HG02759 (cell line): ENCODE results near the gene LSM4.

Experiments
- ATAC-seq: cut with Tn5 transposase; IDR thresholded peaks from one replicate; pipeline ENCODE4 v1.9.1; 2021; ENCODE audit warnings: mild to moderate bottlenecking, moderate library complexity; ENCODE audit not compliant: unreplicated experiment

LSM4 gene

DNA sequence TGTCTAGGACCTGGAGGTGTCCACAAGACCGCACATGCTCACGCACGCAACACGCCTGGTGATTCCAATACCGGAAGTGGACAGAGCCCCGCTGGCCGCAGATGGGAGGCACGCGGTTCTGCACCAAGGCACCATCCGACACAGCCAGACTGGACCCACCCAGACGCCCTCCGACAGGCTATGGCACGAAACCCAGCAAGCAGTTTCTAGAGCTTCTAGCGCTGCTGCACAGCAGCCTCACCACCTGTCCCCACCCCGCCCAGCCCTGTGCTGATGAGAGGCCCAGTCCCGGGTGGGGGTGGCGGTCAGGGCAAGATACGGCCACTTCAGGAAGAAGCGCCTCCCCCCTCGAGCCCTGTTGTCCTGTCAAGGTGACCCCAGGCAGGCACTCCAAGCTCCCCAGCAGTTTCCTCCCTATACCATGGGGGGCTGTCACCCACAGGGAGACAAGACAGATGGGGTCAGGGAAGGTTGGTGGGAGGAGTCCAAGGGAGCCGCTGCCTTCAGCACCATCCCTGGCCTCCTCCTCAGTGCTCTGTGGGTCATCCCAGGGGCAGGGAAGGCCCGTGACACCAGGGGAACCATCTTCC is 11.3 kb downstream of the LSM4 start:
- ATAC-seq: no peak

- no peak for ATAC-seq
Observed at GRCh38 chr19:18310966-18311365, 11.9 kb downstream of the LSM4 start.

DNA sequence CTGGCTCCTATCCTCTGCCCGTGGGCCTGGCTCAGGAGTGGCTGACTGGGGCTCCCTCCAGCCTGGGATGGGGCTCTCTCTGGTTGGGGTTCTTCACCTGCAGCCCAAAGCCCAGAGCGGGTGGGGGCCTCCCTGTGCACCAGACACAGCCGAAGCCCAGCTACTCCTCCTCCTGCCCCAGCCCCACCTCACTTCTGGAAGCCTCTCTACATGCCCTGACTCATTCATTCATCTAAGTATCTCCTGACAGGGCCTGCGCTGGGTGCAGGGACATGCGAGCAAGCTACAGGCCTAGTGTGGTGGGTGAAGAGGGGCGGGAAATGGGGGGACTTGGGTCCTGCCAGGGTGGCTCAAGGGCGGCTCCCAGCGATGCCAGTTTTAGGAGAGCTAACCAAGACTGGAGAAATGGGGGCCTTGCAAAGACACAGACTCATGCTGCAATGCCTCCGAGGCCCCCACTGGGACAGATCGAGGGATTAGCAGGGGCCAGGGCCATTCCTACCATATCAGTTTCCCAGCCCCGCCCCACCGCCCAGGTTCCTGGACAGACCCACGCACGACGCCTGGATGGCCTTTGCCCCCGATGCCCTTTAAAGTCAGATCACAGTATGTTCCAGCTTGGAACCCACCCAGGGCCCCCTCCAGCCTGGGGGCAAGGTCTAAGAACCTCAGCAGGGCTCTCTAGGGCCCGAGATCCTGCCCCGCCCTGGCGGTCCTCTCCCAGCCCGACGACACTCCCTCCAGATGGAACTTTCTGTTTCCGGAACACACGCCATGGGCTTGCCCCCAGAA is 12.6 kb downstream of the LSM4 start:
- ATAC-seq: no peak

GRCh38 chr19:18309525-18310064 is 13.3 kb downstream of the LSM4 start:
- no peak for ATAC-seq

DNA sequence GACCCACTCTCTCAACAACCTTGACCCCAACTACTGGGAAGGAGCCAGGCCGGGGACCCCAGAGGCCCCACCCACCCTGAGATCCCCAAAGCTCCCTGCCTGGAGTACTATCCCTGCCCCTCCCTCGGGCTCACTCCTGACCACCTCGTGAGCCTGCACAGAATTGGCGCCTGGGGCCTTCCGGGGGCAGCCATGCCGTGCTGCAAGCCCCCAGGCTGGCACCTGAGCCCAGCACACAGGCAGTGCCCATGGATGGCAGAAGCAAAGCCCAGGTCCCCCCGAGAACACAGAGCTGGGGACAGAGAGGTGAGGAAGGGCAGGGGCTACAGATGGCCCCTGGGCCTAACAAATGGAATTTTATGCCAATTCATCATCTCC is 13.9 kb downstream of the LSM4 start:
- ATAC-seq: no peak

GRCh38 chr19:18308051-18308947 is 14.6 kb downstream of the LSM4 start:
- ATAC-seq: no peak

GRCh38 chr19:18307271-18307681 is 15.6 kb downstream of the LSM4 start:
- no peak for ATAC-seq

DNA sequence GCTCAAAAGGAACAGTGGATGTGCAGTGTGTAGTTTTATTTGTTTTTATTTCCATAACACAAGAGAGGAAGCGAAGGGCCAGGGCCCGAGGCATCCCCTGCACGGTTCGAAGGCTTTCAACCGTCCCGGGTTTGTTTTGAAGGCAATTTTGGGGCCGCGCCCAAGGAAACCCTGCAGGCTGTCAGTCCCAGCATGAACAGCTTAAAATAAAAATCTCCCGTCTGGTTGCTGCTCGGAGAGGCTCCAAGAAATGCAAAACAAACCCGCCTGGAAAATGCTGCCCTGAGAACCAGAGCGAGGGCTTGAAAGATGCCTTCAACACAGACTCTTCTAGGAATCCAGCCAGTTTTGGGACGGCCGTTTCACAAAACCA is 16.0 kb downstream of the LSM4 start:
- no peak for ATAC-seq

DNA sequence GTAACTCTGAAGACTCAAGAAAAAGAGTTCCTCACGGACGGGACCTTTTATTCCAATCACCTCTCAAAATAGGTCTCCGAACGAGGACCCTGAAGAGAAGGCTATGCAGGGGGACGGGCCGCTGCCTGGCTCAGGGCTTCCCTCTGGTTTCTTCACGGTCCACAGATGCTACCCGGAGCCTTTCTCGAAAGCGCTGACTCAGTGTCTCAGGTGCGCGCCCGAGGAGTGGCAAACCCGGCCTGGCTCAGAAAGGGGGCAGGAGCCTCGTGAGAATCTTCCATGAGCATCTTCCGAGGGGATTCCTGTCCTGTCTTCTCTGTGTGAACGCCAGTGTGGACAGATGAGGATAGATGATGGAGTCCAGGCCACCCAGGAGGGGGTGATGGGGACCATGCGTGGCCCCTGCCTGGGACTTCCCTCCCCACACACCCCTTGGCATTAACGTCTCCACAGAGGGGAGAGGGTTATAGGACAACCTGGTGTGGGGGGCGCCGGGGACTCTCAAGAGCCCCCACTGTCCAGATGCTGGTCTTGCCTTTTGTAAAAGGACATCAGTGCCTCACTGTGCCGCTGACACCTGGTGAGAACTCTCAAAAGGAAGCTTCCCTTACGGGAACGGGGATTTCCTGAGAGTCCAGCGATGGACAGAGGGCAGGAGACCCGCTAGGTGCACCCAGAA is 16.5 kb downstream of the LSM4 start:
- no peak for ATAC-seq

GRCh38 chr19:18304458-18305310 is 18.2 kb downstream of the LSM4 start:
- ATAC-seq: peak; percentile 59

GRCh38 chr19:18304208-18304457 is 18.7 kb downstream of the LSM4 start:
- no peak for ATAC-seq

GRCh38 chr19:18301718-18302111 is 21.2 kb downstream of the LSM4 start:
- no peak for ATAC-seq

- ATAC-seq: no peak
Observed at GRCh38 chr19:18300930-18301717, 21.8 kb downstream of the LSM4 start.

DNA sequence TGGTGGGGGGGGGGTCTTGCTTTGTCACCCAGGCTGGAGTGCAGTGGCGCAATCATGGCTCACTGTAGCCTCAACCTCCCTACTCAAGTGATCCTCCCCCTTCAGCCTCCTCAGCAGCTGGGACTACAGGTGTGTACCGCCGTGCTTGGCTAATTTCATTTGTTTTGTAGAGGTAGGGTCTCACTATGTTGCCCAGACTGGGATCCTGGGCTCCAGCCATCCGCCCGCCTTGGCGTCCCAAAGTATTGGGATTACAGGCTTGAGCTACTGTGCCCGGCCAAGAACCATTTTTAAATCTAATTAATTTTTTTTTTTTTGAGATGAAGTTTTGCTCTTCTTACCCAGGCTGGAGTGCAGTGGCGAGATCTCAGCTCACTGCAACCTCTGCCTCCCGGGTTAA is 23.2 kb downstream of the LSM4 start:
- ATAC-seq: no peak

DNA sequence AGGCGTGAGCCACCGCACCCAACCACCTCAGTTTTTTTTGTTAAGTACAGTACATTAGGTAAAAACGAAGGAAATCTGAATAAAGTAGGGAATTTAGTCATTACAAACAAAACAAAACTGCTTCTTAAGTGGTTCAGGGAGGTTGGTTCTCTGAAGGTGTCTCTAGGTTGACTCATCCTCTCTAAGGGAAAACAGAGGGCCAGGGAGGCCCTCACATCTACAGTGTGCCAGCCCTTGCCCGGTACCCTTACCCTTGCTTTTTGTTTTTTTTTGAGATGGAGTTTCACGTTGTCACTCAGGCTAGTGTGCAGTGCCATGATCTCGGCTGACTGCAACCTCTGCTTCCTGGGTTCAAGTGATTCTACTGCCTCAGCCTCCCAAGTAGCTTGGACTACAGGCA is 24.3 kb downstream of the LSM4 start:
- no peak for ATAC-seq

GRCh38 chr19:18297308-18297707 is 25.6 kb downstream of the LSM4 start:
- no peak for ATAC-seq

DNA sequence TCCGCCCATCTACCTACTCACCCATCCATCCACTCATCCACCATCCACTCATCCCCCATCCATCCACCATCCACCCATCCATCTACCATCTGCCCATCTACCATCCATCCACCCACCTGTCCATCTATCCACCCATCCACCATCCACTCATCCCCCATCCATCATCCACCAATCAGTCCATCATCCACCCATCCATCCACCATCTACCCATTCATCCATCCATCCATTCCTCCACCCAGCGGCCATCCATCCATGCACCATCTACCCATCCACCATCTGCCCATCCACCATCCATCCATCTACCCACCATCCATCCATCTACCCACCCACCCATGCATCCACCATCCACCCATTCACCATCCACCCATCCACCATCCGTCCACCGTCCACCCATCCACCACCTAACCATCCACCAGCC is 27.8 kb downstream of the LSM4 start:
- no peak for ATAC-seq

DNA sequence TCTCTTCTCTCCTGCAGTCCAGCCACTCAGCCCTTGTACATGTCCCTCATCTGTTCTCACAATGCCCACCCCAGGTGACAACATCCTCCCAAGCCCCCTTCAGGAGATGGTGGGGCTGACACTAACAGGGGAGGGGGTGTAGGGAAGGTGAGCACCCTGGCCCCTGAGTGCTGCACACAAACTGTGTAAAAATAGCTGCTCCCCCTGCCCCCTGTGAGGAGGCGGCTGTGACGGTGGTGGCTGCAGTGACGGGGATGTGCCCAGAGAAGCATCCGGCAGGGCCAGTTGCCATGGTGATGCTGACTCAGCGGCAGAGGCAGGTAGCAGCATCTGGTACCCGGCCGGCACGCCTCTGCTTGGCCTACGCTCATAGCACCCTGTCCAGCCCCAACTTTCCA is 28.4 kb downstream of the LSM4 start:
- ATAC-seq: no peak

DNA sequence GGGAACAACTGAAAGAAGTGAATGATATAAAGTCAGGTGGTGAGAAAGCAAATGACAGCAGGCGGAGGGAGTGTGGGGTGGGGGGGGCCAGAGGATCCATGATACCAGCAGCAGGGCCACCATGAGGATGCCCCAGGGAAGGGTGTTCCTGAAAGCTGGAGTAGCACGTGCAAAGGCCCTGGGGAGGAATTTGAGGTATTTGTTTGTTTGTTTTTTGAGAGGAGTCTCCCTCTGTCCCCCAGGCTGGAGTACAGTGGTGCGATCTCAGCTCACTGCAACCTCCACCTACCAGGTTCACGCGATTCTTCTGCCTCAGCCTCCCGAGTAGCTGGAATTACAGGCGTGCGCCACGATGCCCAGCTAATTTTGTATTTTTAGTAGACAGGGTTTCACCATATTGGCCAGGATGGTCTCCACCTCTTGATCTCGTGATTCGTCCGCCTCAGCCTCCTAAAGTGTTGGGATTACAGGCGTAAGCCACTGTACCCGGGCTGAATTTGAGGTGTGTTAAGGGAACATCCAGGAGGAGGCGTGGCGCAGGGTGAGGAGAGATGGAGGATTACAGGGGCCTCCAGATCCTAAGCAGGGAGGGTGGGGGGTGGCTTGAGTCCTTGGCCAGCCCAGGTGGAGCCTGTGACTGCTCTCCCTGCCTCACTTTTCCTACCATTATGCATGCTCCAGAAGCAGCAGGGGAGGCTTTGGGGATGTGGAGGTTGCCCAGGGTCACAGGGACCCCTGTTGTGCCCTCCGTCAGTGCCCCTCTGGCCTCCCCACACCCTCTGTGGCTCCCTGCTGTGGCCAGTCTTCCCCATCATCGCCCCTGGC is 29.0 kb downstream of the LSM4 start:
- ATAC-seq: no peak
